Measurements from ENCODE around the gene SPRED2.

DNA sequence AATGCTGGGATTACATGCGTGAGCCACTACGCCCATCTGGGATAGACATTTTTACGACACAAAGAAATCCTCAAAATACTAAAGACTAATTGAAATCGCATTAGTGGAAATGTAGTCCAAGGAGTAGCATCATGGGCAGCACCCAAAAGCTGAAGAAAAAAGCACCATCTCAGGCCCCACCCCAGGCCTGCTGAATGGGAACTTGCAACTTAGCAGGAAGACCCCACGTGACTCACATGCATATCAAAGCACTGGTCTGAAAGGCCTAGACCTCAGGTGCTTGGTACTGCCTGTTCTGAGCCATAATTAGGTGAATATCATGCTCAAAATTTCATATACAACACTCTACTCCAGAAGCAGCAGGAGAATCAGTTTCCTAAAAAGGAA lies 28.9 kb downstream of the SPRED2 start:
- TF ChIP-seq POLR2A (IDR thresholded peaks at IDR 0.05) = no peak
- TF ChIP-seq, protein P1, sequence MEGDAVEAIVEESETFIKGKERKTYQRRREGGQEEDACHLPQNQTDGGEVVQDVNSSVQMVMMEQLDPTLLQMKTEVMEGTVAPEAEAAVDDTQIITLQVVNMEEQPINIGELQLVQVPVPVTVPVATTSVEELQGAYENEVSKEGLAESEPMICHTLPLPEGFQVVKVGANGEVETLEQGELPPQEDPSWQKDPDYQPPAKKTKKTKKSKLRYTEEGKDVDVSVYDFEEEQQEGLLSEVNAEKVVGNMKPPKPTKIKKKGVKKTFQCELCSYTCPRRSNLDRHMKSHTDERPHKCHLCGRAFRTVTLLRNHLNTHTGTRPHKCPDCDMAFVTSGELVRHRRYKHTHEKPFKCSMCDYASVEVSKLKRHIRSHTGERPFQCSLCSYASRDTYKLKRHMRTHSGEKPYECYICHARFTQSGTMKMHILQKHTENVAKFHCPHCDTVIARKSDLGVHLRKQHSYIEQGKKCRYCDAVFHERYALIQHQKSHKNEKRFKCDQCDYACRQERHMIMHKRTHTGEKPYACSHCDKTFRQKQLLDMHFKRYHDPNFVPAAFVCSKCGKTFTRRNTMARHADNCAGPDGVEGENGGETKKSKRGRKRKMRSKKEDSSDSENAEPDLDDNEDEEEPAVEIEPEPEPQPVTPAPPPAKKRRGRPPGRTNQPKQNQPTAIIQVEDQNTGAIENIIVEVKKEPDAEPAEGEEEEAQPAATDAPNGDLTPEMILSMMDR (IDR thresholded peaks at IDR 0.05) = no peak
